Upper lobe of left lung (tissue), 4 donors: ENCODE results near the gene AKT1.

ENCODE experiments used
- POLR2A ChIP-seq, 4 donors: fragments of 450-650 bp; IDR thresholded peaks; one replicate each; pipeline ENCODE4 v1.5.1; 2016 to 2017; ENCODE audit warnings: antibody characterized with exemption in 4 of 4, mild to moderate bottlenecking in 2 of 4
- TF ChIP-seq, protein P1 (sequence below), 6 experiments: fragments of 450-650 bp in 4 of 6; fragments of 200-600 bp in 2 of 6; sonication (generic) in 2 of 6; IDR thresholded peaks; one replicate each; pipeline ENCODE4 v1.5.1; 2016 to 2019; ENCODE audit warnings: antibody characterized with exemption in 6 of 6

DNA sequence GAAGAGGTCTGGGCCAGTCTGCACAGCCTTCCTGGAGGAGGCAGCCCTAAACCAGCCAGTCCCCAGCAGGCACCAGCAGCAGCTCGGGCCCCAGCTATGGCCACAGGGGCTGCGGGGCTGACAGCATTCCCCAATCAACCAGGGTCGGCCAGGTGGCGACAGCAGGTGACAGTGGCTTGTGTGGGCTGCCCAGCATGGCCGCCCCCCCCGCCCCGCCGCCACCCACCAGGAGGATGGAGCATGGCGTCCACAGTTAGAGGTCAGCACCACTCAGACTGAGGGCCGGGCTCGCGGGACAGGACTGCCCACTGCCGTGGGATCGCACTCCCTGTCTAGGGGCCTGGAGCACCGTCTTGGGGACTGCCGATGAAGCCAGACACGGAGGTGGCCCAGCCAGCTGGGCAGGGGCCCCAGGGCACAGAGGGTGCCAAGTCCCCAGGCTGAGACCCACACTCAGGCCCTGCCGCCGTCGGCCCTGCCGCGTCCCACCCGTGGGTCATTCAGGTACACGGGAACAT is 15.0 kb downstream of the AKT1 start:
- no peak for TF ChIP-seq POLR2A (IDR thresholded peaks at IDR 0.05)
- TF ChIP-seq, protein P1, sequence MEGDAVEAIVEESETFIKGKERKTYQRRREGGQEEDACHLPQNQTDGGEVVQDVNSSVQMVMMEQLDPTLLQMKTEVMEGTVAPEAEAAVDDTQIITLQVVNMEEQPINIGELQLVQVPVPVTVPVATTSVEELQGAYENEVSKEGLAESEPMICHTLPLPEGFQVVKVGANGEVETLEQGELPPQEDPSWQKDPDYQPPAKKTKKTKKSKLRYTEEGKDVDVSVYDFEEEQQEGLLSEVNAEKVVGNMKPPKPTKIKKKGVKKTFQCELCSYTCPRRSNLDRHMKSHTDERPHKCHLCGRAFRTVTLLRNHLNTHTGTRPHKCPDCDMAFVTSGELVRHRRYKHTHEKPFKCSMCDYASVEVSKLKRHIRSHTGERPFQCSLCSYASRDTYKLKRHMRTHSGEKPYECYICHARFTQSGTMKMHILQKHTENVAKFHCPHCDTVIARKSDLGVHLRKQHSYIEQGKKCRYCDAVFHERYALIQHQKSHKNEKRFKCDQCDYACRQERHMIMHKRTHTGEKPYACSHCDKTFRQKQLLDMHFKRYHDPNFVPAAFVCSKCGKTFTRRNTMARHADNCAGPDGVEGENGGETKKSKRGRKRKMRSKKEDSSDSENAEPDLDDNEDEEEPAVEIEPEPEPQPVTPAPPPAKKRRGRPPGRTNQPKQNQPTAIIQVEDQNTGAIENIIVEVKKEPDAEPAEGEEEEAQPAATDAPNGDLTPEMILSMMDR (IDR thresholded peaks at IDR 0.05) = no peak
